NCI-H226 (cell line): ENCODE data around the gene ROR2.

Experiments
- DNase-seq: peaks from one replicate; pipeline ENCODE4 v3.0.0-alpha.2; 2015

Gene ROR2

DNA sequence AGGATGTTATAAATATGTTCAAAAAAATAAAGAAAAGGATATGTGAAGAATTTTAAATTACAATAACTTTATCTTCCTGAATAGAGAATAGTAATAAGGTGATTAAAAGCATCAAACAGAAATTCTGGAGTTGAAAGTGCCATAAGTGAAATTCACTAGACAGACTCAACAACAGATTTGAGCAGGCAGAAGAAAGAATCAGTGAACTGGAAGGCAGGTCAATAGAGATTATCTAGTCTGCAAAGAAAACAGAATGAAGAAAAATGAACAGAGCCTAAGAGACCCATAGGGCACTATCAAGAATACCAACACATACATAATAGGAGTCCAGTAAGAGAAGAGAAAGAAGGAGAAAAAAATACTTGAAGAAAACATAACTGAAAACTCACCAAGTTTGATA lies 162.1 kb downstream of the ROR2 start:
- DNase-seq, result no peak

DNA sequence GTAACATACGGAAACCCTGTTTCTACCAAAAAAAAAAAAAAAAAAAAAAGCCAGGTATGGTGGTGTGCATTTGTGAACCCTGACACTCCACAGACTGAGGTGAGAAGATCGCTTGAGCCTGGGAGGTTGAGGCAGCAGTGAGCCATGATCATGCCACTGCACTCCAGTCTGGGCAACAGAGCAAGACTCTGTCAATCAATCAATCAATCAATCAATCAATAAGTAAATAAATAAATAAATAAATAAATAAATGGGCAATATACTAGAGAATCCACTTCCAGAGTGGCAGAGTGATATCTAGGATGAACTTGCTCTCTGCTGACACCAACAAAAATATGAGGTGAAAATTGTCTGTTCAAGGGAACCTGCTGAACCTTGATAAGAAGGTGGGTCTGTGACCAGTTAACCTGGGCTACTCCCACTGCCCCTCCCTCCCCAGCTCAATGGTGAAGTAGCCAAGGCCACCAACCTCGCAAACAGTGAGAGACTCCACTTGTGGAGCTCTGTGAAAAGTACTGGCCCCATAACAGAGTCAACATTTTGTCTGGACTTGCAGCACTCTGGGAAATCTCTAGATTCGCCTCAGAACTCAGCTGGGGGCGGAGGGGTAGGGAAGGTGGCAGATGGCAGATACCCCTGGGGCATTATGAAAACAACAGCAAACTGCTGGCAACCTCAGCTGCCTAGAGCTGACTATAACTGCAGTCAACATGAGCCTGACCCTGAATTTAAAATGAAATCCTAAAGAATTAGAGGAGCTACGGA lies 163.7 kb downstream of the ROR2 start:
- DNase-seq, result no peak

DNA sequence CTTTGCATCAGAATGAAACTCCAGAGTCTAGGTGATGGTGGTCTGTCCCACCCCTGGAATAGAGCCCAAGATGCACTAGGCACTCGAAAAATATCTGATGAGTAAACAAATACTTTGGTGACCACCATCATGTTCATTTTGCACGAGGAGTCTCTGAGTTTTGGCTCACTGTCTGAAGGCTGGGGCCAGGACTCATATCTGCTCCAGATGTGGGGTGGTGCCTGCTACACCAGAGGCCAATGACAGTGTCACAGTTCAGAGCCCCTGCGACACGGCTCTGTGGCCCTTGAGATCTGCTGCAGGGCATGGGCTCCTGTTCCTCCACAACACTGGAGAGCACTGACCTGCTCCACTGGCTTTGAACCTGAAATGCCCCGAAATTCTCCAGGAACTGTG lies 164.6 kb downstream of the ROR2 start:
- DNase-seq, result no peak

DNA sequence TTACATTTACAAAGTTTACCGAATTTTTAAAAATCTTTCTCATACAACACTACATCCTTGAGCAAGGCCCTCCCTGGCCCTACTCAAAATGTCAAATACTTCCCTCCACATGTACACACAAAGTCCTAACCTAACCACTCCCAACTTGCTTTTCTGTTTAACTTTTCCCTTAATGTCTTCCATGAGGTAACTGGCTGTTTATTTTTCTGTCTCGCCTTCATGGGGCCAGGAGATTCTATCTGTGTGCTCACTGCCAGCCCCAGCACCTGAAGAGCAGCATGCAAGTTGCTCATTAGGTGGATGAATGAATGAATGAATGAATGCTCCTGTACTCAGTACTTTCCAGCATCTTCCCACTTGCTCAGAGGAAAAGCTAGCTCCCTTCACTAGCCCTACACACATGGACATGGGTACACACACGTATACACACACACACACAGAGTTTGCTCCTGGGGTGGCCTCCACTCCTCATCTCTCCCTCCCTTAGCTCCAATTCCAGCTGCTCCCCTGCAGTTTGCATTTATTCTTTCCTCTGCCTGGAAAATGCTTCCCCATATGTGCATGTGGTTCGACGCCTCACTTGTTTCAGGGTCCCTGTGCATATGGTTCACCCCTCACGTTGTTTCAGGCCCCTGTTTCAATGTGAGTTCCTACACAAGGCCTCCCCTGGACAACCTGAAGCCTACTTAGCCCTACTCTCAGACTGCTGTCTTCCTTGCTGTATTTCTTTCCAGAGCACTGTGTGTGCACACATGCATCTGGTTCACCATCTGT lies 165.2 kb downstream of the ROR2 start:
- no peak for DNase-seq

DNA sequence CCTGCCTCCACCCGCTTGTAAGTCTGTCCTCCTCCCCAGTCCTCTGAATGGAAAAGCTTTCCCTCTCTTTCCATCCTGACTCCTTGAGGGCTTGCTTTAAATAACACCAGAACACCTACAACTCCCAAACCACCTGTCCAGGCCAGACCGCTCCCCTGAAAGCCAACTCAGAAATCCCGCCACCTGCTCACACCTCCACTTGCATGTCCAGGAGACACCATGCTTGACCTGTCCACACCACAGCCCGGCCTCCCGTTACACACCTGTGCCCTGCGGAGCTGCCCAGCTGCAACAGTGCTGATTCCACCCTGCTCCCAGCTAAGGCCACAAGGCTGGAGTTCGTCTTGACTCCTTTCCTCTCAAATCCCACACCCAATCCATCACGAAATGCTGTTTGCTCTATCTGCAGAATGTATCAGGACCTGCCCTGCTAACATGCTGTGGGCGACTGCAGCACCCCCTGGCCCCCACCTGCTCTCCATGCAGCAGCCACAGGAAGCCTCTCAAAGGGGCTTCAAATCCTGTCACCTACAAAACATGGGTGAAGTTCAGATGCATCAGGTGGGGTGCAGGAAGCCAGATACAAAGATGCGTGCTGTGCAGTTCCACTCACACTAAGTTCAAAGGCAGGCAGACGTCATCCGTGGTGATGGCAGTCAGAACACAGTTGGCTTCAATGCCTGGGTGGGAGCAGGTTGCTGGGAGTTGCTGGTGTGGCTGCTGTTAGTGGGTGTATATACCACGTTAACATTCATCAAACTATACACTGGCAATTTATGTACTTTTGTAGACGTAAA lies 166.0 kb downstream of the ROR2 start:
- no peak for DNase-seq

DNA sequence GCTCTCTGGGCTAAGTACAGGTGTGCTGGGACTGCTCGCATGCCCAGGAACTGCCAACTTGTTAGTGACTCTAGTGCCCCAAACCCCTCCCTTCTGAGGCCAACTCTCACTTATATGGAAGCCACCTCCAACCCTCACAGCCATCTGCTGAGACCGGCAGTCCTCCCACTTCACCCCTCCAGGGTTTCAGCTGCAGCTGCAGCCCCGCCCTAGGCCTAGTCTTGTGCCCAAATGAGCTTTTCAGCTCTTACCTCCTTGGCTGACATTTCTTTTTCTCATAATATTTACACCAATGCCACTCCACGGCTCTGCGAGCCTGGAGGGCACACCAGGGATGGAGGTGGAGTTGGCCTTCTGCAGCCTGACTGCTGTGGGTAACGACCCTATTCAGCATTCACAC lies 166.6 kb downstream of the ROR2 start:
- DNase-seq, result no peak

DNA sequence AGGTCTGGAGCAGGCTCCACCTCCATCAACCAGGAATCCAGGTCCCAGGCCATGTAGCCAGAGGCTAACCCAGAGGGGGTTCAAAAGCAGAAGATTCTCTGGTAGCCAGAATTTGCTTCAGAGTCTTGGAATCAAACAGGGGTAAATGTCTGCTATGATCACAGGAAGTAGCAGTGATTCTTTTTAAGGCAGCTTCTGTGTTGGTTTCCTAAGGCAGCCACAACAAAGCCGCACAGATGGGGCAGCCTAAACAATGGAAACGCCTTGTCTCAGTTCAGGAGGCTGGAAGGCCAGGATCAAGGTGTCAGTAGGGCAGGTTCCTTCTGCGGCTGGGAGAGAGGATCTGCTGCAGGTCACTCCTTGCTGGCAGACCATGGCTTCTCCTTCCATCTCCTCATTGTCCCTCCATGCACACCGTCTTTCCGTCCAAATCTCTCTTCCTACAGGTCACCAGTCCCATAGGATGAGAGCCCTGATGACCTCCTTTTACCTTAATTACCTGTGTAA lies 167.3 kb downstream of the ROR2 start:
- no peak for DNase-seq

DNA sequence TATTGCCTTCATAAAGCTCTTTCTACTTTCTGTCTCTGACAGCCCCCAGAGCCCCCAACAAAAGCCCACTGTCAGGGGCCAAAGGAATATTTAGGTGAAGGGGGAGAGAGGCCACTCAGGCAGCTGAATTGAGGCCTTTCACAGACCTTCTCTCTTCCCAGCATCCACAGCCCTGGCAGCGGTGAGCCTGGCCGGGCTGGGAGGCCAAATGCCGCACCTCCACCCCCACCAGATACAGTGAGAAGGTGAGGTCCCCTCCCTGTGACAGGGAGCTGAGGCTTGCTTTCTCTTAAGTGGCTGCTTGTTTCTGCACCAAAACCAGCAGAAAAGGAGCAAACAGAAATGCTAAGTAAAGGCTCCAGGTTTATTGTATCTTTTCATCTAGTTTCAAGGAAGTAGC lies 168.1 kb downstream of the ROR2 start:
- DNase-seq, result no peak

DNA sequence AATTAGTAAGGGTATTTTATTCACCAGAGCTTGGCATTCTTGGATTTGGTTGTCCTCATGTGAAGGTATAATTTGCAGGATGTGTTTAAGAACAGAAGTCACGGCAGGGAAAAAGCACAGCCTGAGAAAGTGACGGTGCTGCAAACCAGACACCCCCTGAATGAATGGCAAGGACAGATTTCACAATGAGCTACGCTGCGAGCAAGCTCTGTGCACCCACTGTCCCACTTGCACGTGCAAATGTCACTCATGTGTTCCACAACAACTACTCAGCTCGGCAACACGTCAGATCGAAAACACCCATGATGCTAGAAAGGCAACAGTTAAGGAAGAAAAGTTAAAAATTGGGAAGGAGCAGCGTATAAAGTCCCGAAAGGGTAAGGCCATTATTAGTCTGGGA lies 168.9 kb downstream of the ROR2 start:
- DNase-seq, result no peak

DNA sequence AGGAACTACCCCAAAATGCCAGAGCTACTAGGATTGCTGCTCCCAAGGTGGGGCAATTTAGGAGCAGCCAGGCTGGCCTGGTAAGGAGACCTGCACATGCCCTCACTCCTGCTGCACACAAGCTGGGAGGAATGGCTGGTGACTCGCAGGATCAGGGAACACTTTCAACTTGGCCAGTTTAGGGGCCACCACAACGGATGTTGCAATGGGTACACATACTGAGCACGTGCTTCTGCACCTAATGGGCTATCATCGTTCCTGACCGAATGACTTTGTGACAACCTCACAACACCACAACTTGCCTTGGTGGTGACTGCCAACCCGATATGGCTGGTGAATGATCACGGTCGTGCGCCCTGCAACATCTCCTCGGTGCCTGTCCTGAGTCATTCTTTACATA lies 172.0 kb downstream of the ROR2 start:
- no peak for DNase-seq

DNA sequence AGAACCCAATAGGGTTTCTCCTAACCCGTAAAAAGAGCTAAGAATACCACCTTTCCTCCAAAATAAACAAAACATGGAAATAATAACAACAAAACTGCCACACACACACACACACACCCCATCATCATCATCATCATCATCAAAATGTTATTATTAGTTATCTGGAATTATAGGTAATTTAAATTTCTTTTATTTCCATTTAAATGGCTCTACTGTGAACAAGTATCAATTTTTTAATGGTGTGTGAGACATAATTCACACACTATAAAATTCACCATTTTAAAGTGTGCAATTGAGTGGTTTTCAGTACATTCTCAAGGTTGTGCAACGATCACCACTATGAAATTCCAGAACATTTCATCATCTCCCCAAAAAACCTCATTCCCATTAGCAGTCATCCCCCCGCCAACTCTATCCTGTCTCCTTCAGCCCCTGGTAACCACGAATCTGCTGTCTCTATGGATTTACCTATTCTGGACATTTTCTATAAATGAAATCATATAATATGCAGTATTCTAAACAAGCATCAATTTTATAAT lies 172.7 kb downstream of the ROR2 start:
- DNase-seq, result peak; percentile 61

DNA sequence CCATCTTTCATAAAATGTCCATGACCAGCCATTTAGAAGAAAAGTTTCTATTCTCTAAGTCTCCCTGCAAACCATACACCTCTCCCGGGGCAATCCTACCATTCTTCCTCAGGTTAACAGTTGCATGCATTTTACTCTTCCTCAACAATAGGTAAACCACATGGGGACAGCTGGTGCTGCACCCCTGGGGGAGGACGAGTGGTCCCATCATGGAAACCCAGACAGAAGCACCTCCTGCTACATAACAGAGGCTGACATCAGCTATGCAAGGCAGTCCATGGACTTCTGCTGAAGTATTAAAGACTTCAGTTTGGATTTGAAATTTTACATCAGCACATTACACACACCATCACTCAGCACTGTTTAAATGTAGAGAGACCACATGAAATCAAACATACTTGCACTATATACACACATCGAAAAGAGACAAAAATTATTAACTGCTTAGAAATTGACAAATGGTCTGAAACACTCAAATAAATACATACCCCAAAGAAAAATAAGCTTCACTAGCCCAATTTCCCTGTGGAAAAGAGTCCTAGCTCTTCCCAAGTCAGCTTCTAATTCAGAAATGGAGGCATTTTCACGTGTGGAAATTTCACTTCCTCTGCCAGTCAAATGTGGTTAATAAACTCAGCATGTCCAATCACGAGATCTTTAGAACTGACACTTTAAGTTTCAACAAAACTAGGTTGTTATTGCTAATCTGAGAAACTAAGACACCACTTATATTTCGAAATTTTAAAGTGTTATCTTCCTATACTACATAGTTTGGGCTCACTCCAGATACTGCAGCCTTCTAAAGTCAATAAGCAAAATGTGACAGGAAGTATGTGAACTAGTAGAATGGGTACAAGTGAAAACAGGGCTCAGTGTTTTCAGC lies 173.4 kb downstream of the ROR2 start:
- DNase-seq, result peak; percentile 36

DNA sequence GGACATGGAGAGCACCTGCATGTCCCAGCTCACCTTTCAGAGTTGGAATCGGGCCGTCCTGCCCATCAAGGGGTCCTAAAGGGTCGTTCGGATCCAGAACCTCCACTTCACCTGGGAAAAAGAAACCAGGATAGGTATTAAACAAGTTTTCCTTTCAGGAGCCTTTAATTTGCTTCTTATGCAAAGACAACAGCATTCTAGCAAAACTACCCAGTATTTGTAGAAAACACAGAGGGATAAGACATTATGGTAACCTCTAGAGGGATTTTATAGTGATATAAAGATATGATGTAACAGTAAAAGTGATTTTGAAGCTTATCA lies 174.4 kb downstream of the ROR2 start:
- DNase-seq, result no peak

DNA sequence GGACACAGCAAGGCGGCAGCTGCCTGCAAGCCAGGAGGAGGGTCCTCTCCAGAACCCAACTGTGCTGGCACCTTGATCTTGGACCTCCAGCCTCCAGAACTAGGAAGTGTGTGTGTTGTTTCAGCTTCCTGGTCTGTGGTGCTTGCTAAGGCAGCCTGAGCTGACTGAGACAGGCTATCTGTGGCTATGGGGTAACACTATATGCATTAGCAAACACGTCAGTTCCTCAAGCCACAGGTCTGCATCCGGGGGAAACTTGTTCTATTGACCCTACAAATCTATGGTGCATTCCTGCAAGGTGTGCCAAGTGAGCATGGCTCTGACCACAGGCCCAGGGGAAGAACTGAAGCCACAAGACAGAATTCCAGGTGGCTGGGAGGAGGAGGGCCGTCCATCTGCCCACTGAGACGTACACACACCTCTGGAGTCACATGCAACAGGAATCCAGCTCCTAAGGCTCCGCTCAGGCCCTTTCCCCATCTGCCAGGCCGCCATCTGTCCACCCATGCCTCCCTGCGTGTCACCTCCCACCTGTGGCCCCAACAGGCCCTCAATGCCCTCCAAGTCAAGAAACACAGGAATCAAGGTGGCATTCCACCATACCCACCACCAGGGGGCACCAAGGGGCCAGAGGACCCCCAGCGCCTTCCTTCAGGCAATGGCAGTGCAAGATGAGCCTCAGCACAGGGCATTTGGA lies 174.9 kb downstream of the ROR2 start:
- DNase-seq, result peak; percentile 36

DNA sequence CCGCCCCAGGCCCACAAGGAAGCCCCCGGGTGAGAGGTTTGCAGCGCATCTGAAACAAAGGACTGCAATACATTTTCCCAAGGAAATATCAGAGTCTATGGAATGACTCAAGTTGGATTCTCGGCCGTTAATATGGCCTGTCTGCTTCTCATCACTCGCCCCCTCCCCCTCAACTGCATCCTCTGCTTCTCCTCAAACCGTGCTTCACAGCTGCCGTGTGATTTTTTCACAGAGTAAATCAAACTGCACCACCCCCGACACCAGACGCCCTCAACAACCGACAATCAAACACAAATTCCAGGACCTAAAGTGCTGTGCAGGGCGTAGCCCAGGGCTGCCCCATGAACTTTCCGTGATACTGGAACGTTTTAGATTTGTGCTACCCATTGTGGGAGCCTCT lies 176.9 kb downstream of the ROR2 start:
- DNase-seq, result no peak

DNA sequence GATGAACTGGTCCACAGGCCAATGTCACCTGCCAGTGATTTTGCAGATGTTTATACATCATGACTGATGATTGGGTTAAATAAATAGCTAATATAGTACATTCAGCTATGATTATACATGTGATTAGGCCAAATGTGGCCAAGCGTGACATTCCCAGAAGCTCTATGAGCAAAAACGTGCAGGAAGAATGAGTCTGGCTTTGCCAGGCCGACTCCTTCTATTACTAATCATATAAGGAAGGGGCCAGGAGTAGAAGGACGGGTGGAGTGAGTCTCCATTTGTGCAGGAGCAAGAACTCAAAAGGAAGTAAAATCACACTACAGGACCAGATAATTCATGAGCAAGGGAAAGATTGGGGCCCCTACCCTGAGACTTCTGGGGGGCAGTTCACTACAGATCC lies 178.2 kb downstream of the ROR2 start:
- DNase-seq, result no peak

DNA sequence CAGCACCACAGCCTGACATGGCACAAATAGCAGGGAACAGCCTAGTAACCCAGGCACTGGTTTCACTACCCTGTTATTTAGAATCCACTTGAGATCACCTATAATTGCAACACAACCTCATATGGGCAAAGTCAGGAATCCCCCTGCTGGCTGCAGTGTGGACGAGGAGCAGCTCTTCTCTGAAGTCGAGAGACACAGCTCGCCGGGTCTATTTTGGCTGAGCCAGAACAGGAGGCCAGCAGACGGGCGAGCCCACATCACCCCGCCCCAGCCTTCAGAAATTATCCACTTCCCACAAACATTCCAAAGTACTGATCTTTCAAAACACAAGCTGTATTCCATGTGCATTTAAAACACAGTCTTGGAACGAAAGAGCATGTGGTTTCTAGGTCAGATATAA lies 179.0 kb downstream of the ROR2 start:
- DNase-seq, result peak; percentile 88

DNA sequence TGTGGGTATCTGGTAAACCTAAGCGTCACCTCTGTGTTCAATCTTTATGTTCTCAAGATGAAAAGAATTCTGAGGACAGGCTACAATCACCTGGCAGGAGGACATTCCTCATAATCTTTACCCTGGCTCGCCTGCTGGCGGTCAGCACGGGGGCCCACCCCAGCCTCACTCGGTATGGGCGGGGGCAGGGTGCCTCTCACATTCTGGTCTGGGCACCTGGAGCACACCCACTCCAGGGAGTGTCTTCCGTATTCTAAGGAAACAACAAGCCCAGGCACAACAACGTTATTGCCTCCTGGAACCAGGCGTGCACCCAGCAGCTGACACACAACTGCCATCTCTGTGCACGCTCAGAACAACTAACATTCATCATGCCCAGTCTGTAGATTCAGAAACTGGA lies 179.8 kb downstream of the ROR2 start:
- DNase-seq, result no peak

DNA sequence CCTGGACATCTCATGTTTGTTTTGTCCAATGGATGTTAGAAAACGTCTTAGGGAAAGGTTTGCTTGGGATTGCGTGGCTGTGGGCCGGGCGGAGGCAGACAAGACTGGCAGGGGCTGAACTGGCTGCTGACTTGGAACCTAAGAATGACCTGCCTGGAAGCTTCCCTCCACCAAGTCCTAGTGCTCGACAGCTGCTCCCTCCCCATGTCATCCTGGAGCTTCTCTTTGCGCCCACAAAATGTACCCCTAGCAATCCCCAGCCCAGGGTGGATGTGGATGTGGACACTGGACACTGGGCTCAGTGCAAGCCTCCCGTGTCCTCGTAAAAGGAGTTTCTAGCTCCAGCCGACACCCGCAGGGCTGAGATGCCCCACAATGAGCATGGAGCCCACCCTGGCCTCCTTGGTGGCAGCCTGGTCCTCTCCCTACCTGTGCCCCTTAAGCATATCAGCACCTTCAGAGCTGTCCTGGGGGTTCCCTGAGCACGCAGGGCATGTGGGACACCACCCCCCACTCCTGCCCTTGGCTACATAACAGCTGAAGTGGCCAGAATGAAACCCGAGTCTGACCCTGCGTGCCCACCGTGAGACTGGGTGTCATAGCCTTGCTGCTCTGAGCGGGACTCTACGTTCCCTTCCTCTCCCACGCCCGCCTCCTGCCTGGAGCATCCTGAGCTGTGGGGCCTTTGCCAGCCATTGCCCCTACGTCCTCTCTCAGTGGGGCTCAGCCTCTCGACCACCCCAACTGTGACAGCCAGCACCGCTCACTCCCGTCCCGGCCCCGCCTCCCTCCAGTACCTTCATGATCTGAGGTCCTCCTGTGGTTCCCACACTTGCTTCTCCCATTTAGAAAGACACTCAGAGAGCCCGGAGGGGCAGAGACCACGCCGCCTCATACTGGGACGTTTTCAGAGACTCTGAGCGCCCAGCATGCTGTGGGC lies 180.8 kb downstream of the ROR2 start:
- DNase-seq, result no peak

DNA sequence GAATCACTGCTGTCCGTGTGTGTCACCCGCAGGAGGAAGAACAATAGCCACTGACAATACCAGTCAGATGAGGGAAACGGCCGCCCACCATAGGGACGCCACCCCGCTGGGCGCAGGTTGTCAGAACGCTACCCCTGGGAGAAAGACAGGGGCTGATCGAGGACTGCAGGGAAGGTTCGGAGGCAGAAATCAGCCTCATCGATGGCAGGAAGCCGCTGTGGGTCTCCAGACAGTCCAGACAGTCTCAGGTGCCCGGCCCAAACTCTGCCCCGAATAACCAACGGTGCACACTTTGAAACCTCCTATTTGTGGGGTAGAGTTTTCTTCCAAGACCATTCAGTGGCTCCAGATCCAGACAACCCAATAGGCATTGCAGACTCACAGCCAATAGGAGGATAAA lies 181.5 kb downstream of the ROR2 start:
- DNase-seq, result no peak
